ENCODE data around the gene RDH12. TPM values are rescaled to one million over a fixed set of nuclear protein-coding genes. Genes with fewer than 3 reads are reported as not detected.

Gene RDH12
- total RNA-seq, 1 experiment from 2014 or later, result 0.27 TPM

DNA sequence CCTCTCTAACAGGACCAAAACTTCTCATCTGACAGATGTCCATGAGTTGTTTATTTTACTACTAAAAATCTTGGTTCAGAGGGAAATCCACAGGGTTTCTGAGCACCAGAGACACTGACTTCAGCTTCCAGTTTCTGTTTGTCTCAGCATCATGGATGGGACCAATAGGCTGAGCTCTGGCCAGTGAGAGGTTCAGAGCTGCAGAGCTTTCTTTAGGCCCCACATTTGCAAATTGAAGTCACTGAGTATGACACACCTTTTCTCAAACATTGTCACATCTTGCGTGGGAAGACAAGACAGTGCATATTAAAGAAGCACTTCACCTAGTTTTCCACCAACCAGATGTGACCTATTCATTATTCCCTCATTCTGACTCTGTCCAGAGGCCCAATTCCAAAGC, 45.2 kb downstream of the RDH12 start:
- DNase-seq (ENCODE audit: low read depth, low spot score) (no peak), ATAC-seq (no peak)
- no peaks in the 10 kb centered on the region for H3K27me3 ChIP-seq (ENCODE audit: insufficient read depth, low read length)
- no peak overlapping the region for H3K27ac ChIP-seq (ENCODE audit: low read depth, low read length)
- no peak overlapping the region for H3K9ac ChIP-seq (ENCODE audit: low read length)
- POLR2A ChIA-PET, result no interaction called here
- BruUV-seq (replicated peaks), result no TSS peak
- H3K4me3 ChIP-seq (replicated peaks in 1 of 2; ENCODE audit: low read depth in 1 of 2, low read length in 2 of 2), result no peak overlapping the region
- CTCF ChIA-PET, result no interaction called here
- TF ChIP-seq POLR2A (IDR thresholded peaks at IDR 0.05; ENCODE audit: borderline replicate concordance, extremely low read depth, insufficient read depth, insufficient read length), result no peak
- no peak for TF ChIP-seq ZFX (IDR thresholded peaks at IDR 0.05)
- no peak for TF ChIP-seq SP1 (IDR thresholded peaks at IDR 0.05; ENCODE audit: low read depth)
- TF ChIP-seq EZH2phosphoT487 (IDR thresholded peaks at IDR 0.05; ENCODE audit: borderline replicate concordance), result no peak
- no peak for TF ChIP-seq SIN3A (IDR thresholded peaks at IDR 0.05; ENCODE audit: low read depth)
- H3K9me3 ChIP-seq (ENCODE audit: control insufficient read depth in 1 of 2, insufficient read depth in 1 of 2, low read depth in 1 of 2, low read length in 2 of 2), result no peaks in the 10 kb centered on the region
- no peaks in the 10 kb centered on the region for H3K9me2 ChIP-seq (ENCODE audit: insufficient read depth)
- RAD21 ChIA-PET (ENCODE audit: low non-redundant PET in 1 of 2, low total read pairs in 2 of 2, uncharacterized antibody in 2 of 2, unreplicated experiment in 2 of 2), result no interaction called here
- no peaks in the 10 kb centered on the region for H3K4me1 ChIP-seq (ENCODE audit: control insufficient read depth in 1 of 2, insufficient read depth in 2 of 2, low read length in 2 of 2)
- H3K36me3 ChIP-seq (ENCODE audit: control insufficient read depth in 1 of 2, insufficient read depth in 2 of 2, low read length in 2 of 2), result peaks cover 3 to 7% of the 10 kb centered on the region in 2 experiments; a peak in 2 of 4 replicates
- intact Hi-C loops (cut with micrococcal nuclease), result no loop called here
- no peaks in the 10 kb centered on the region for H3K79me2 ChIP-seq (ENCODE audit: insufficient read depth, low read length)
- H2AFZ ChIP-seq (ENCODE audit: low read depth, low read length, poor library complexity, severe bottlenecking), result no peak overlapping the region
- H4K20me1 ChIP-seq (ENCODE audit: insufficient read depth), result no peaks in the 10 kb centered on the region
- H3K4me2 ChIP-seq (ENCODE audit: low read length), result no peak overlapping the region

- no peaks in the 10 kb centered on the region for H3K9me3 ChIP-seq (ENCODE audit: control insufficient read depth in 1 of 2, insufficient read depth in 1 of 2, low read depth in 1 of 2, low read length in 2 of 2)
- ChIA-PET CTCF (no interaction called here), POLR2A (no interaction called here), RAD21 (ENCODE audit: low non-redundant PET in 1 of 2, low total read pairs in 2 of 2, uncharacterized antibody in 2 of 2, unreplicated experiment in 2 of 2) (no interaction called here)
- H3K9ac ChIP-seq (ENCODE audit: low read length), result no peak overlapping the region
- no peaks in the 10 kb centered on the region for H3K79me2 ChIP-seq (ENCODE audit: insufficient read depth, low read length)
- BruUV-seq (replicated peaks), result no TSS peak
- H3K27ac ChIP-seq (ENCODE audit: low read depth, low read length), result no peak overlapping the region
- no peaks in the 10 kb centered on the region for H4K20me1 ChIP-seq (ENCODE audit: insufficient read depth)
- H3K27me3 ChIP-seq (ENCODE audit: insufficient read depth, low read length), result no peaks in the 10 kb centered on the region
- TF ChIP-seq EZH2phosphoT487 (IDR thresholded peaks at IDR 0.05; ENCODE audit: borderline replicate concordance) (no peak), ELF1 (IDR thresholded peaks at IDR 0.05; ENCODE audit: borderline replicate concordance, low read depth) (no peak)
- no peaks in the 10 kb centered on the region for H3K9me2 ChIP-seq (ENCODE audit: insufficient read depth)
- DNase-seq (ENCODE audit: low read depth, low spot score) (no peak), ATAC-seq (no peak)
- intact Hi-C loops (cut with micrococcal nuclease), result no loop called here
- no peaks in the 10 kb centered on the region for H3K4me1 ChIP-seq (ENCODE audit: control insufficient read depth in 1 of 2, insufficient read depth in 2 of 2, low read length in 2 of 2)
- no peak overlapping the region for H3K4me3 ChIP-seq (replicated peaks in 1 of 2; ENCODE audit: low read depth in 1 of 2, low read length in 2 of 2)
- no peak overlapping the region for H3K4me2 ChIP-seq (ENCODE audit: low read length)
- H2AFZ ChIP-seq (ENCODE audit: low read depth, low read length, poor library complexity, severe bottlenecking), result no peak overlapping the region
- H3K36me3 ChIP-seq (ENCODE audit: control insufficient read depth in 1 of 2, insufficient read depth in 2 of 2, low read length in 2 of 2), result peaks cover 7 to 8% of the 10 kb centered on the region in 2 experiments; a peak in 2 of 4 replicates
These were observed 46.6 kb downstream of the RDH12 start for GRCh38 chr14:67748312-67748711.
